MCF 10A (cell line): ENCODE data around the gene STUB1. TPM values are rescaled to one million over a fixed set of nuclear protein-coding genes. Genes with fewer than 3 reads are reported as not detected.

Experiments used
- BruUV-seq: library from RNA; stranded (reverse); fragments of 400-500 nt; replicated peaks from 2 replicates; lab custom pipeline; 2021; lab: Mats Ljungman, UMichigan
- CTCF ChIA-PET: fragments of 300-600 bp; sonication (Branson Sonifier 250); formaldehyde crosslinking; extraction: SDS; loops from one replicate; lab custom pipeline; 2021; ENCODE audit warnings: antibody characterized with exemption, inconsistent platforms; lab: Yijun Ruan, JAX
- POLR2A ChIA-PET: fragments of 300-600, 350-650 bp; sonication (Branson Sonifier 250); formaldehyde crosslinking; extraction: SDS; loops from one replicate; lab custom pipeline; 2020; ENCODE audit warnings: antibody characterized with exemption, inconsistent platforms; lab: Yijun Ruan, JAX
- DNase-seq: peaks from one replicate; pipeline ENCODE4 v3.0.0-alpha.2; 2018; ENCODE audit not compliant: unreplicated experiment
- H3K27ac Mint-ChIP-seq: one replicate; pipeline ENCODE4 v1.8.0; 2022; ENCODE audit warnings: mild to moderate bottlenecking, low read depth, mixed read lengths; ENCODE audit not compliant: unreplicated experiment
- H3K27me3 Mint-ChIP-seq: one replicate; pipeline ENCODE4 v1.8.0; 2022; ENCODE audit warnings: mixed read lengths; ENCODE audit not compliant: insufficient read depth, unreplicated experiment
- H3K36me3 Mint-ChIP-seq: one replicate; pipeline ENCODE4 v1.8.0; 2022; ENCODE audit warnings: mild to moderate bottlenecking, moderate library complexity, mixed read lengths; ENCODE audit not compliant: insufficient read depth, unreplicated experiment
- H3K4me1 Mint-ChIP-seq: one replicate; pipeline ENCODE4 v1.8.0; 2022; ENCODE audit warnings: mixed read lengths; ENCODE audit not compliant: insufficient read depth, unreplicated experiment
- H3K4me3 Mint-ChIP-seq: one replicate; pipeline ENCODE4 v1.8.0; 2022; ENCODE audit warnings: mild to moderate bottlenecking, moderate library complexity, mixed read lengths; ENCODE audit not compliant: unreplicated experiment
- H3K9me3 Mint-ChIP-seq: one replicate; pipeline ENCODE4 v1.8.0; 2022; ENCODE audit warnings: mixed read lengths; ENCODE audit not compliant: unreplicated experiment
- intact Hi-C: fragments of 100-400 bp; cut with micrococcal nuclease; formaldehyde crosslinking; loops from 2 replicates; pipeline ENCODE4 v1.14.1; 2022
- total RNA-seq: library from RNA; stranded (reverse); gene quantifications from 2 replicates; pipeline ENCODE4 v1.2.3, GENCODE V29; 2022
- TF ChIP-seq, protein P1 (sequence below): fragments of 200-600 bp; IDR thresholded peaks from one replicate; pipeline ENCODE4 v1.8.0; 2022; ENCODE audit warnings: antibody characterized with exemption, mild to moderate bottlenecking; ENCODE audit not compliant: unreplicated experiment

Gene STUB1
- total RNA-seq, 1 experiment from 2014 or later: 124 TPM

DNA sequence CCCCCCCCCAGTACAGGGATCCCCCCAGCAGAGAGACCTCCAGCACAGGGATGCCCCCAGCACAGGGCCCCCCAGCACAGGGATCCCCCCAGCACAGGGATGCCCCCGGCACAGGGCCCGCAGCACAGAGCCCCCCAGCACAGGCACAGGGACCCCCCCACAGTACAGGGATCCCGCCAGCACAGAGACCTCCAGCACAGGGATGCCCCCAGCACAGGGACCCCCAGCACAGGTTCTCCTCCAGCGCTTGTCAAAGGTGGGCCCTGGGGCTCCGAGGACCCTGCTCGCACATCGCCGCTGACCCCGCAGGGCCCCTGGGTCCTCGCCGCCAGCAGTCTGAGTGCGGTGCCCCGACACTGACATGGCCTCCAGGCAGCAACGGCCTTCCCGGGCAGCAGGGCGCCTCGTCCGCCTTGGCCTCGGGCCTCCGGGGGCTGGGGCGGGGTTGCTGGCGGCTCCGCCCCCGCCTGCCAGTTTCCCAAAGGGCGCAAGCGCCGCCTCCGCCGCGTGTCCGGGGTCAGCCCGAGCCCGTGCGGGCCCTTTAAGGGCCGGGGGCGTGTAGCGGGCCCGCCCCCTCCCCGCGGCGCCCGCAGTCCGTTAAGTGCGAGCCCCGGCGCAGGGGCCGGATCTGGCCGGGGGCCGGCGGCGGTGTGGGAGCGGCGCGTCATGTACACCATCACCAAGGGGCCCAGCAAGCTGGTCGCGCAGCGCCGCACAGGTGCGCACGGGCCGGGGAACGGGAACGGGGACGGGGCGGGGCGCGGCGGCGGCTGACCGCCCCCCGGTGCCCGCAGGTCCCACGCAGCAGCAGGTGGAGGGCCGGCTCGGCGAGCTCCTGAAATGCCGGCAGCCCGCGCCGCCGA, 38.7 kb upstream of the STUB1 start, which contains the start of gene MCRIP2:
TSS of gene MCRIP2 (plus strand) at position 503 of the 863 bp plus-strand sequence. CDS start at position 667, 164 bp downstream.
- BruUV-seq: no TSS peak
- TF ChIP-seq, protein P1, sequence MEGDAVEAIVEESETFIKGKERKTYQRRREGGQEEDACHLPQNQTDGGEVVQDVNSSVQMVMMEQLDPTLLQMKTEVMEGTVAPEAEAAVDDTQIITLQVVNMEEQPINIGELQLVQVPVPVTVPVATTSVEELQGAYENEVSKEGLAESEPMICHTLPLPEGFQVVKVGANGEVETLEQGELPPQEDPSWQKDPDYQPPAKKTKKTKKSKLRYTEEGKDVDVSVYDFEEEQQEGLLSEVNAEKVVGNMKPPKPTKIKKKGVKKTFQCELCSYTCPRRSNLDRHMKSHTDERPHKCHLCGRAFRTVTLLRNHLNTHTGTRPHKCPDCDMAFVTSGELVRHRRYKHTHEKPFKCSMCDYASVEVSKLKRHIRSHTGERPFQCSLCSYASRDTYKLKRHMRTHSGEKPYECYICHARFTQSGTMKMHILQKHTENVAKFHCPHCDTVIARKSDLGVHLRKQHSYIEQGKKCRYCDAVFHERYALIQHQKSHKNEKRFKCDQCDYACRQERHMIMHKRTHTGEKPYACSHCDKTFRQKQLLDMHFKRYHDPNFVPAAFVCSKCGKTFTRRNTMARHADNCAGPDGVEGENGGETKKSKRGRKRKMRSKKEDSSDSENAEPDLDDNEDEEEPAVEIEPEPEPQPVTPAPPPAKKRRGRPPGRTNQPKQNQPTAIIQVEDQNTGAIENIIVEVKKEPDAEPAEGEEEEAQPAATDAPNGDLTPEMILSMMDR: no peak
- CTCF ChIA-PET: interaction anchor here (0.6 to 1.5 kb wide), 4 partner anchors 21 to 71 kb away, joined by 3 to 4 read pairs (median 4); no protein-coding TSS in a partner anchor
- peaks cover 32% of the 10 kb centered on the region for H3K36me3 Mint-ChIP-seq
- peak within 1 kb of the TSS; percentile 59 for H3K27ac Mint-ChIP-seq
- DNase-seq: peak; percentile 80
- intact Hi-C loops: no loop called here
- no peaks in the 10 kb centered on the region for H3K9me3 Mint-ChIP-seq
- POLR2A ChIA-PET: interaction anchor here (0.6 to 2.2 kb wide), 15 partner anchors 14 to 115 kb away, joined by 3 to 26 read pairs (median 4); partner anchors contain the start of genes CAPN15, RHBDL1, RHOT2 and STUB1
- H3K27me3 Mint-ChIP-seq: no peaks in the 10 kb centered on the region
- peak within 1 kb of the TSS; percentile 77 for H3K4me3 Mint-ChIP-seq
- H3K4me1 Mint-ChIP-seq: peaks cover 11% of the 10 kb centered on the region

DNA sequence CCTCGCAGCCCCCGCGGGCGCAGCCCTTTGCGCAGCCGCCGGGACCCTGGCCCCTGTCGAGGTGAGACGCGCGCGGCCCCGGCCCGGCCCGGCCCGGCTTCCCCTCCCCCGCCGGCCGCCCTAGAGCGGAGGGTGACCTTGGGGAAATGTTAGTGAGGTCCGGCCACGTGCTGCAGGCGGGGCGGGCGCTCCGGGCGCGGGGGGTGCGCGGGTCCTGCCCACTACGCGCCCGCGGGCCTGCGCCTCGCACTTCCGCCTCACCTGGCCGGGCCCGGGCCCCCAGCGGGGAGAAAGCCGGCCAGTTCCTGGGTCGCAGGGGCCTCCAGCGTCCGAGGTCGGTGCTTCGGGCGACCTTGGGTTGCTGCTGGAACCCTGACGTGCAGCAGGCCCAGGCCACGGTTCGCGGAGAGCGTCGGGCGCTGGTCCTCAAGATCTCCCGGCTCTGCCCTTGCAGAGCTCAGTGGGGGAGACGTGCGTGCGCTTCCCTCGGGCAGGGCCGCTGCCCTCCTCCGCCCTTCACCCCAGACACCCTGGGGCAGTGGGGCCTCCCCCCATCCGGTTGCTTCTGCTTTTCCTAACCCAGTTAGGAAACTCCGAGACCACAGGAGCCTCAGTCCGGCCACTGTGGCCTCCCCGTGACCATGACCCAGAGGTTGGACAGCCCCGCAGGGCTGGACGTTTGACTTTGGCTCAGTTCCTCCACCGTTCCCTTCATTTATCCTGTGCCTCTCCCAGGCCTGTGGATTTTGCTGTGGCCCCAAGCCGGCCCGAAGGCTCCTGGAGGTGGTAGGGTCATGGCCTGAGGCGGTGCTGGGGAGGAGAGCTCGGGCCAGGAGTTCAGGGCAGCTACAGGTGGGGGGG, 37.8 kb upstream of the STUB1 start:
- no TSS peak for BruUV-seq
- POLR2A ChIA-PET: interaction anchor here (0.6 to 2.2 kb wide), 15 partner anchors 15 to 116 kb away, joined by 3 to 26 read pairs (median 4); partner anchors contain the start of genes CAPN15, RHBDL1, RHOT2 and STUB1
- CTCF ChIA-PET: interaction anchor here (0.6 to 1.0 kb wide), 6 partner anchors 9 to 703 kb away, joined by 3 to 4 read pairs (median 3); partner anchors contain the start of gene RHOT2
- no peaks in the 10 kb centered on the region for H3K9me3 Mint-ChIP-seq
- H3K36me3 Mint-ChIP-seq: peaks cover 28% of the 10 kb centered on the region
- no peaks in the 10 kb centered on the region for H3K27me3 Mint-ChIP-seq
- H3K27ac Mint-ChIP-seq: peak overlapping the region; percentile 59
- peak overlapping the region; percentile 77 for H3K4me3 Mint-ChIP-seq
- peak; percentile 36 for DNase-seq
- peaks cover 11% of the 10 kb centered on the region for H3K4me1 Mint-ChIP-seq
- intact Hi-C loops: no loop called here
- TF ChIP-seq, protein P1: no peak

DNA sequence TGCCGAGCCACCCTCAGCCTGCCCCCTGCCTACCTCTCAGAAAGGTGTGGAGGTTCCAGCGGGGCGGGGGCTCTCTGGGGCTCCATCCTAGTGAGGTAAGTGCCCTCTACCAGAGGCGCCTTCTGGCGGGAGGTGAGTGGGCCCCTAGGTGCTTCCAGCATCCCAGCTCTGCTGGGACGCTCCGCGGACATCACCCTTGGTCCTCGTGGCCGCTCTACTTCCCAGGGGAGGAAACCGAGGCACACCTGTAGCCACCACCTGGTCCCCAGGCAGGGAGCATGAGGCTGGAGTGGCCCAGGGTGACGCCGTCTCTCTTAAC, 37.2 kb upstream of the STUB1 start:
- Mint-ChIP-seq H3K4me1 (peaks cover 11% of the 10 kb centered on the region), H3K36me3 (peaks cover 30% of the 10 kb centered on the region), H3K27me3 (no peaks in the 10 kb centered on the region), H3K4me3 (peak overlapping the region; percentile 77), H3K27ac (peak overlapping the region; percentile 59), H3K9me3 (no peaks in the 10 kb centered on the region)
- CTCF ChIA-PET: interaction anchor here (0.8 to 1.0 kb wide), 4 partner anchors 9 to 703 kb away, joined by 3 read pairs; partner anchors contain the start of gene RHOT2
- no TSS peak for BruUV-seq
- POLR2A ChIA-PET: interaction anchor here (0.9 to 2.2 kb wide), 12 partner anchors 16 to 116 kb away, joined by 3 to 26 read pairs (median 6); partner anchors contain the start of genes CAPN15, RHBDL1, RHOT2 and STUB1
- intact Hi-C loops: no loop called here
- DNase-seq: no peak
- TF ChIP-seq, protein P1: no peak
